ENCODE data around the gene PHOSPHO1.
"Not testable (repeated sequence)": the region's sequence is repeated elsewhere in the genome, so short reads cannot be mapped to it uniquely, and the experiment has no call there.

DNA sequence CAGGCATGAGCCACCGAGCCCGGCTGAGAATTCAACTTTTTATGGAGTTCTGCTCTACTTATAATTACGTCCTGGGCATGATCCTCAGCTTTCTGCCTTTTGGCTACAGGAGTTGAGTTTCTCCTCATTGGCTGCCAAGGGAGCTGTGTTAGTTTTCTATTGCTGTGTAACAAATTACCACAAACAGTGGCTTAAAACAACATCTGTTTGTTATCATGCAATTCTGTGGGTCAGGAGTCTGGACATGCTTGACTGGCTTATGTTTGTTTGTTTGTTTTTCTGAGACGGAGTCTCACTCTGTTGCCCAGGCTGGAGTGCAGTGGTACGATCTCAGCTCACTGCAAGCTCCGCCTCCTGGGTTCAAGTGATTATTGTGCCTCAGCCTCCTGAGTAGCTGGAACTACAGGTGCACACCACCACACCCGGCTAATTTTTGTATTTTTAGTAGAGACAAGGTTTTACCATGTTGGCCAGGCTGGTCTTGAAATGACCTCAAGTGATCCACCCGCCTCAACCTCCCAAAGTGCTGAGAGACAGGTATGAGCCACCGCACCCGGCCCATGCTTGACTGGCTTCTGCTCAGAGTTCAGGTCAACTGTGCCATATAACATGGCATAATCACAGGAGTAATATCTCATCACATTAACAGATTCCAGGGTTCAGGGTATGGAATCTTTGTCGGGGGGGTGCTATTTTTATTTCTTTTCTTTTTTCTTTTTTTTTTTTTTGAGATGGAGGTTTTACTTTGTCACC lies 48.9 kb upstream of the PHOSPHO1 start:
- TF ChIP-seq, protein P1, sequence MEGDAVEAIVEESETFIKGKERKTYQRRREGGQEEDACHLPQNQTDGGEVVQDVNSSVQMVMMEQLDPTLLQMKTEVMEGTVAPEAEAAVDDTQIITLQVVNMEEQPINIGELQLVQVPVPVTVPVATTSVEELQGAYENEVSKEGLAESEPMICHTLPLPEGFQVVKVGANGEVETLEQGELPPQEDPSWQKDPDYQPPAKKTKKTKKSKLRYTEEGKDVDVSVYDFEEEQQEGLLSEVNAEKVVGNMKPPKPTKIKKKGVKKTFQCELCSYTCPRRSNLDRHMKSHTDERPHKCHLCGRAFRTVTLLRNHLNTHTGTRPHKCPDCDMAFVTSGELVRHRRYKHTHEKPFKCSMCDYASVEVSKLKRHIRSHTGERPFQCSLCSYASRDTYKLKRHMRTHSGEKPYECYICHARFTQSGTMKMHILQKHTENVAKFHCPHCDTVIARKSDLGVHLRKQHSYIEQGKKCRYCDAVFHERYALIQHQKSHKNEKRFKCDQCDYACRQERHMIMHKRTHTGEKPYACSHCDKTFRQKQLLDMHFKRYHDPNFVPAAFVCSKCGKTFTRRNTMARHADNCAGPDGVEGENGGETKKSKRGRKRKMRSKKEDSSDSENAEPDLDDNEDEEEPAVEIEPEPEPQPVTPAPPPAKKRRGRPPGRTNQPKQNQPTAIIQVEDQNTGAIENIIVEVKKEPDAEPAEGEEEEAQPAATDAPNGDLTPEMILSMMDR (IDR thresholded peaks at IDR 0.05) = not testable (repeated sequence)
- TF ChIP-seq EP300, POLR2A (IDR thresholded peaks at IDR 0.05): not testable (repeated sequence)

All from ovary (tissue), 3 donors.